HepG2 (cell line): Measurements from ENCODE around the gene LENEP. TPM values are rescaled to one million over a fixed set of nuclear protein-coding genes. Genes with fewer than 3 reads are reported as not detected.
A peak's percentile ranks its signal among the peaks of the same experiment; 100 is the strongest.

Source experiments
- ATAC-seq: fragments of 200-7000 bp; cut with Tn5 transposase; 3 replicates; pipeline ENCODE4 v1.9.1; 2020; ENCODE audit warnings: mild to moderate bottlenecking, moderate library complexity
- BruUV-seq: library from RNA; stranded (reverse); fragments of 400-500 nt; replicated peaks from 2 replicates; lab custom pipeline; 2021; lab: Mats Ljungman, UMichigan
- CTCF ChIA-PET: fragments of 300-600 bp; formaldehyde crosslinking; extraction: SDS; loops from one replicate; lab custom pipeline; 2021; ENCODE audit warnings: low total read pairs, inconsistent platforms, low intra/inter-chr PET ratio; lab: Yijun Ruan, JAX
- POLR2A ChIA-PET: fragments of 350-600 bp; sonication (Branson Sonifier 250); formaldehyde crosslinking; loops from one replicate; lab custom pipeline; 2020; ENCODE audit warnings: antibody characterized with exemption, inconsistent platforms; lab: Yijun Ruan, JAX
- DNase-seq: peaks from one replicate; pipeline ENCODE4 v3.0.0-alpha.2; 2015; ENCODE audit warnings: low spot score
- FAIRE-seq: peaks from 3 replicates; lab custom pipeline; 2011; peaks lifted over from hg19 to GRCh38; lab: Jason Lieb, UNC
- H2AFZ ChIP-seq: one replicate; pipeline ENCODE4 v1.6.1; 2011; ENCODE audit warnings: low read length, inconsistent platforms
- H3K27ac ChIP-seq: fragments of 300-600 bp; 3 replicates; pipeline ENCODE4 v1.8.0; 2011; ENCODE audit warnings: mixed run types, mild to moderate bottlenecking, mixed read lengths, low read length, inconsistent platforms; ENCODE audit not compliant: insufficient read depth; ENCODE audit errors: extremely low read length
- H3K27me3 ChIP-seq, 2 experiments: fragments of 200-600 bp in 1 of 2; 2 replicates in 1 of 2; 3 replicates in 1 of 2; pipeline versions ENCODE4 v1.6.0 to v1.8.0; 2011; ENCODE audit warnings: low read length in 2 of 2, mild to moderate bottlenecking in 2 of 2, moderate library complexity in 2 of 2, inconsistent platforms in 1 of 2; ENCODE audit not compliant: insufficient read depth in 2 of 2, control insufficient read depth in 1 of 2
- H3K36me3 ChIP-seq, 2 experiments: fragments of 200-600 bp in 1 of 2; replicated peaks in 1 of 2; 2 replicates in 1 of 2; 3 replicates in 1 of 2; pipeline versions ENCODE4 v1.5.1 to v1.8.0; 2011; ENCODE audit warnings: low read length in 2 of 2, inconsistent platforms in 1 of 2; ENCODE audit not compliant: insufficient read depth in 2 of 2, control insufficient read depth in 1 of 2
- H3K4me1 ChIP-seq: 2 replicates; pipeline ENCODE4 v1.5.1; 2012; ENCODE audit warnings: low read length, inconsistent platforms; ENCODE audit not compliant: insufficient read depth
- H3K4me2 ChIP-seq: 2 replicates; pipeline ENCODE4 v1.6.0; 2011; ENCODE audit warnings: low read depth, low read length, inconsistent platforms
- H3K4me3 ChIP-seq, 3 experiments: fragments of 200-600 bp in 1 of 3; sonication (generic), shearing (Covaris generic) in 1 of 3; replicated peaks in 1 of 3; 2 replicates each; pipeline ENCODE4 v1.5.1; 2011 to 2016; ENCODE audit warnings: low read length in 3 of 3, inconsistent platforms in 2 of 3, low read depth in 2 of 3, mild to moderate bottlenecking in 2 of 3, control low read depth in 1 of 3, mixed read lengths in 1 of 3; ENCODE audit not compliant: insufficient read depth in 1 of 3
- H3K79me2 ChIP-seq: one replicate; pipeline ENCODE4 v1.6.1; 2011; ENCODE audit warnings: low read length, inconsistent platforms; ENCODE audit not compliant: insufficient read depth
- H3K9ac ChIP-seq: 2 replicates; pipeline ENCODE4 v1.6.0; 2011; ENCODE audit warnings: mild to moderate bottlenecking, low read depth, low read length, inconsistent platforms; ENCODE audit not compliant: insufficient read depth
- H3K9me3 ChIP-seq: 2 replicates; pipeline ENCODE4 v1.5.1; 2012; ENCODE audit warnings: mild to moderate bottlenecking, low read length
- H4K20me1 ChIP-seq: 2 replicates; pipeline ENCODE4 v1.6.0; 2011; ENCODE audit warnings: inconsistent platforms, mild to moderate bottlenecking, low read length, moderate library complexity; ENCODE audit not compliant: insufficient read depth
- CENPT ChIP-seq: sonication (generic); formaldehyde crosslinking; IDR thresholded peaks from 2 replicates; pipeline ENCODE4 v1.8.0; 2022; ENCODE audit warnings: low read depth, mild to moderate bottlenecking, moderate library complexity, missing genetic modification reagents
- HDAC2 ChIP-seq: sonication (generic); formaldehyde crosslinking; IDR thresholded peaks from 2 replicates; pipeline ENCODE4 v1.4.0; 2020; ENCODE audit warnings: missing genetic modification reagents
- HOXD1 ChIP-seq: sonication (generic); formaldehyde crosslinking; IDR thresholded peaks from 2 replicates; pipeline ENCODE4 v1.5.0; 2020; ENCODE audit warnings: missing genetic modification reagents
- MEIS1 ChIP-seq: sonication (generic); formaldehyde crosslinking; IDR thresholded peaks from 2 replicates; pipeline ENCODE4 v1.9.0; 2021; ENCODE audit warnings: mild to moderate bottlenecking, missing genetic modification reagents, moderate library complexity, borderline replicate concordance
- NR1H2 ChIP-seq: sonication (generic); formaldehyde crosslinking; IDR thresholded peaks from 2 replicates; pipeline ENCODE4 v1.8.1; 2022; ENCODE audit warnings: low read depth, missing genetic modification reagents, borderline replicate concordance
- PAWR ChIP-seq: sonication (generic); formaldehyde crosslinking; IDR thresholded peaks from 2 replicates; pipeline ENCODE4 v1.4.0; 2020; ENCODE audit warnings: missing genetic modification reagents, mild to moderate bottlenecking, borderline replicate concordance
- PAX8 ChIP-seq: sonication (generic); formaldehyde crosslinking; IDR thresholded peaks from 2 replicates; pipeline ENCODE4 v1.8.0; 2022; ENCODE audit warnings: mild to moderate bottlenecking, missing genetic modification reagents, borderline replicate concordance
- RARA ChIP-seq: IDR thresholded peaks from 2 replicates; pipeline ENCODE4 v1.6.1; 2016; ENCODE audit warnings: missing genetic modification reagents, missing compliant biosample characterization
- ZFP82 ChIP-seq: sonication (generic); formaldehyde crosslinking; IDR thresholded peaks from 2 replicates; pipeline ENCODE4 v1.5.1; 2020; ENCODE audit warnings: mild to moderate bottlenecking, missing genetic modification reagents, borderline replicate concordance
- ZFY ChIP-seq: sonication (generic); formaldehyde crosslinking; IDR thresholded peaks from 2 replicates; pipeline ENCODE4 v1.4.0; 2020; ENCODE audit warnings: missing genetic modification reagents
- ZNF317 ChIP-seq: sonication (generic); formaldehyde crosslinking; IDR thresholded peaks from 2 replicates; pipeline ENCODE4 v1.5.0; 2020; ENCODE audit warnings: mild to moderate bottlenecking, missing genetic modification reagents
- ZNF703 ChIP-seq: sonication (generic); formaldehyde crosslinking; IDR thresholded peaks from 2 replicates; pipeline ENCODE4 v1.5.1; 2020; ENCODE audit warnings: missing genetic modification reagents, mild to moderate bottlenecking, moderate library complexity, borderline replicate concordance
- WGBS: methylation state at CpG from one replicate; pipeline ENCODE4 v1.1.6; 2017; ENCODE audit warnings: low lambda C conversion rate; 5-methylcytosine and 5-hydroxymethylcytosine counted together
- in situ Hi-C: cut with HindIII; loops from 2 replicates; pipeline ENCODE4 v1.10.0; 2017; ENCODE audit warnings: low pct_unique_long_range_greater_than_20kb; ENCODE audit not compliant: extremely low pct_ligation_motif_present
- intact Hi-C: fragments of 100-400 bp; cut with micrococcal nuclease; formaldehyde crosslinking; loops from one replicate; pipeline ENCODE4 v1.10.0; 2022; ENCODE audit not compliant: unreplicated experiment
- polyA plus RNA-seq, 8 experiments: library from polyadenylated mRNA; depleted of rRNA in 3 of 8; stranded (reverse) in 7 of 8; unstranded in 1 of 8; fragments of >200 nt; fragmentation: Illumina TruSeq in 4 of 8; extraction: Trizol in 4 of 8; gene quantifications; 2 replicates each; pipeline versions ENCODE4 v1.2.1 to v1.2.3, GENCODE V29; 2011 to 2016; ENCODE audit warnings: low read depth in 4 of 8, missing spikeins in 1 of 8, mixed read lengths in 1 of 8; ENCODE audit not compliant: insufficient read depth in 1 of 8
- total RNA-seq, 5 experiments: library from RNA; depleted of rRNA; stranded (reverse); fragments of >200 nt; fragmentation: Illumina TruSeq; extraction: Trizol; gene quantifications; 2 replicates each; pipeline ENCODE4 v1.2.3, GENCODE V29; 2016; ENCODE audit warnings: low read depth in 1 of 5
- TF ChIP-seq, protein P1 (sequence below): sonication (generic); formaldehyde crosslinking; IDR thresholded peaks from 2 replicates; pipeline ENCODE4 v1.4.0; 2020; ENCODE audit warnings: missing genetic modification reagents
- TF ChIP-seq, protein P2 (sequence below): sonication (generic); formaldehyde crosslinking; IDR thresholded peaks from 2 replicates; pipeline ENCODE4 v1.8.1; 2023; ENCODE audit warnings: mild to moderate bottlenecking, inconsistent platforms, moderate library complexity, missing genetic modification reagents, borderline replicate concordance
- TF ChIP-seq, protein P3 (sequence below): sonication (generic); formaldehyde crosslinking; IDR thresholded peaks from 2 replicates; pipeline ENCODE4 v1.4.0; 2020; ENCODE audit warnings: mild to moderate bottlenecking, low read depth, missing genetic modification reagents

The LENEP gene
- total and polyA plus RNA-seq, 2 of the 13 experiments (the other 11 are each of a cell fraction or from before 2014, with no cell fraction given) = 0.29 TPM; not detected in 1

GRCh38 chr1:155017041-155017945 lies 23.9 kb downstream of the LENEP start:
- H3K27me3 ChIP-seq = no peaks in the 10 kb centered on the region
- H3K79me2 ChIP-seq = peaks cover 2% of the 10 kb centered on the region
- peak overlapping the region; percentile 79 for H3K4me2 ChIP-seq
- ATAC-seq (peak; percentile 88), DNase-seq (peak; percentile 88), FAIRE-seq (peak; percentile 18)
- in situ Hi-C loops = no loop called here
- peak overlapping the region; percentile 32; the same call in 1 of the 2 replicates for H3K9ac ChIP-seq
- ChIA-PET POLR2A (interaction anchor here (0.6 to 8.2 kb wide), 17 partner anchors 9 to 109 kb away, joined by 3 to 90 read pairs (median 7); partner anchors contain the start of genes ADAM15, FLAD1, PBXIP1 and PYGO2), CTCF (interaction anchor here (0.6 to 2.8 kb wide), 17 partner anchors 13 to 111 kb away, joined by 3 to 54 read pairs (median 7); partner anchors contain the start of genes CKS1B, FLAD1, LENEP and PBXIP1)
- peaks cover 6 to 26% of the 10 kb centered on the region in 2 experiments; a peak in 4 of 5 replicates for H3K36me3 ChIP-seq
- 32% methylated on average over 6 of the region's 49 CpGs for WGBS
- H4K20me1 ChIP-seq = peaks cover 6% of the 10 kb centered on the region; the same call in 1 of the 2 replicates
- no peaks in the 10 kb centered on the region for H3K9me3 ChIP-seq
- intact Hi-C loops = loop anchor here (1.0 kb wide), 3 partner anchors 16 to 111 kb away; partner anchors contain the start of gene SHC1
- BruUV-seq = no TSS peak
- H2AFZ ChIP-seq = no peak overlapping the region
- H3K4me3 ChIP-seq = peak overlapping the region in 2 of 3 experiments; percentile 48 to 61; a peak in 5 of 6 replicates
- H3K4me1 ChIP-seq = peaks cover 43% of the 10 kb centered on the region
- H3K27ac ChIP-seq = peak overlapping the region; percentile 74
- TF ChIP-seq, protein P1, sequence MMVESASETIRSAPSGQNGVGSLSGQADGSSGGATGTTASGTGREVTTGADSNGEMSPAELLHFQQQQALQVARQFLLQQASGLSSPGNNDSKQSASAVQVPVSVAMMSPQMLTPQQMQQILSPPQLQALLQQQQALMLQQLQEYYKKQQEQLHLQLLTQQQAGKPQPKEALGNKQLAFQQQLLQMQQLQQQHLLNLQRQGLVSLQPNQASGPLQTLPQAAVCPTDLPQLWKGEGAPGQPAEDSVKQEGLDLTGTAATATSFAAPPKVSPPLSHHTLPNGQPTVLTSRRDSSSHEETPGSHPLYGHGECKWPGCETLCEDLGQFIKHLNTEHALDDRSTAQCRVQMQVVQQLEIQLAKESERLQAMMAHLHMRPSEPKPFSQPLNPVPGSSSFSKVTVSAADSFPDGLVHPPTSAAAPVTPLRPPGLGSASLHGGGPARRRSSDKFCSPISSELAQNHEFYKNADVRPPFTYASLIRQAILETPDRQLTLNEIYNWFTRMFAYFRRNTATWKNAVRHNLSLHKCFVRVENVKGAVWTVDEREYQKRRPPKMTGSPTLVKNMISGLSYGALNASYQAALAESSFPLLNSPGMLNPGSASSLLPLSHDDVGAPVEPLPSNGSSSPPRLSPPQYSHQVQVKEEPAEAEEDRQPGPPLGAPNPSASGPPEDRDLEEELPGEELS (CRISPR knock-in tag) = peak; percentile 76; the same call in 1 of the 2 replicates
- TF ChIP-seq, protein P2, sequence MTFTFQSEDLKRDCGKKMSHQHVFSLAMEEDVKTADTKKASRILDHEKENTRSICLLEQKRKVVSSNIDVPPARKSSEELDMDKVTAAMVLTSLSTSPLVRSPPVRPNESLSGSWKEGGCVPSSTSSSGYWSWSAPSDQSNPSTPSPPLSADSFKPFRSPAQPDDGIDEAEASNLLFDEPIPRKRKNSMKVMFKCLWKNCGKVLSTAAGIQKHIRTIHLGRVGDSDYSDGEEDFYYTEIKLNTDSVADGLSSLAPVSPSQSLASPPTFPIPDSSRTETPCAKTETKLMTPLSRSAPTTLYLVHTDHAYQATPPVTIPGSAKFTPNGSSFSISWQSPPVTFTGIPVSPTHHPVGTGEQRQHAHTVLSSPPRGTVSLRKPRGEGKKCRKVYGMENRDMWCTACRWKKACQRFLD = peak; percentile 65; the same call in 1 of the 2 replicates
- TF ChIP-seq ZNF703 = no peak; the same call in 1 of the 2 replicates
- TF ChIP-seq NR1H2 (CRISPR knock-in tag) = no peak
- 0 out of 2 replicates have a peak, but pooled peaks have one; percentile 80 for TF ChIP-seq ZNF317 (CRISPR knock-in tag)
- no peak for TF ChIP-seq CENPT (CRISPR knock-in tag)
- no peak for TF ChIP-seq PAWR (CRISPR knock-in tag)
- no peak; the same call in 1 of the 2 replicates for TF ChIP-seq MEIS1 (CRISPR knock-in tag)
- TF ChIP-seq ZFY = peak; percentile 48; the same call in 1 of the 2 replicates
- TF ChIP-seq ZFP82 (CRISPR knock-in tag) = no peak
- no peak for TF ChIP-seq PAX8 (CRISPR knock-in tag)
- TF ChIP-seq RARA (CRISPR knock-in tag) = 0 out of 2 replicates have a peak, but pooled peaks have one; percentile 22
- peak; percentile 62; the same call in 1 of the 2 replicates for TF ChIP-seq HOXD1 (CRISPR knock-in tag)
- peak; percentile 89 for TF ChIP-seq HDAC2 (CRISPR knock-in tag)
- TF ChIP-seq, protein P3, sequence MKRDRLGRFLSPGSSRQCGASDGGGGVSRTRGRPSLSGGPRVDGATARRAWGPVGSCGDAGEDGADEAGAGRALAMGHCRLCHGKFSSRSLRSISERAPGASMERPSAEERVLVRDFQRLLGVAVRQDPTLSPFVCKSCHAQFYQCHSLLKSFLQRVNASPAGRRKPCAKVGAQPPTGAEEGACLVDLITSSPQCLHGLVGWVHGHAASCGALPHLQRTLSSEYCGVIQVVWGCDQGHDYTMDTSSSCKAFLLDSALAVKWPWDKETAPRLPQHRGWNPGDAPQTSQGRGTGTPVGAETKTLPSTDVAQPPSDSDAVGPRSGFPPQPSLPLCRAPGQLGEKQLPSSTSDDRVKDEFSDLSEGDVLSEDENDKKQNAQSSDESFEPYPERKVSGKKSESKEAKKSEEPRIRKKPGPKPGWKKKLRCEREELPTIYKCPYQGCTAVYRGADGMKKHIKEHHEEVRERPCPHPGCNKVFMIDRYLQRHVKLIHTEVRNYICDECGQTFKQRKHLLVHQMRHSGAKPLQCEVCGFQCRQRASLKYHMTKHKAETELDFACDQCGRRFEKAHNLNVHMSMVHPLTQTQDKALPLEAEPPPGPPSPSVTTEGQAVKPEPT = peak; percentile 99
